Neural cell (in vitro differentiated cells): ENCODE data around the gene FOXA1. TPM values are rescaled to one million over a fixed set of nuclear protein-coding genes. Genes with fewer than 3 reads are reported as not detected.

Experiments used
- H2AFZ ChIP-seq: fragments of 200-600, 300-800 bp; sonication (generic), shearing (Covaris generic); 2 replicates; pipeline ENCODE4 v1.6.0; 2014; ENCODE audit warnings: low read depth, mild to moderate bottlenecking, antibody characterized with exemption, low read length, moderate library complexity
- H3F3A ChIP-seq: fragments of 200-600 bp; shearing (Covaris generic); 2 replicates; pipeline ENCODE4 v1.6.1; 2016; ENCODE audit warnings: mild to moderate bottlenecking, moderate library complexity, mixed read lengths, antibody characterized with exemption, low read length; ENCODE audit not compliant: insufficient read depth, poor library complexity, severe bottlenecking
- H3K27ac ChIP-seq: fragments of 200-600, 300-800 bp; sonication (generic), shearing (Covaris generic); 2 replicates; pipeline ENCODE4 v1.5.1; 2014; ENCODE audit warnings: mild to moderate bottlenecking, low read length, moderate library complexity
- H3K27me3 ChIP-seq: fragments of 300-800, 200-600 bp; sonication (generic), shearing (Covaris generic); 2 replicates; pipeline ENCODE4 v1.6.0; 2014; ENCODE audit warnings: mild to moderate bottlenecking, low read depth, low read length, moderate library complexity; ENCODE audit not compliant: insufficient read depth
- H3K36me3 ChIP-seq: fragments of 300-800, 200-600 bp; sonication (generic), shearing (Covaris generic); 2 replicates; pipeline ENCODE4 v1.5.1; 2014; ENCODE audit warnings: mild to moderate bottlenecking, antibody characterized with exemption, low read length, moderate library complexity; ENCODE audit not compliant: insufficient read depth
- H3K4me2 ChIP-seq: fragments of 300-800, 200-600 bp; sonication (generic), shearing (Covaris generic); 2 replicates; pipeline ENCODE4 v1.6.0; 2014; ENCODE audit warnings: mild to moderate bottlenecking, low read length
- H3K4me3 ChIP-seq: fragments of 300-800, 200-600 bp; sonication (generic), shearing (Covaris generic); 2 replicates; pipeline ENCODE4 v1.5.1; 2014; ENCODE audit warnings: mild to moderate bottlenecking, low read length, moderate library complexity
- H3K79me2 ChIP-seq: fragments of 200-600 bp; shearing (Covaris generic); replicated peaks from 2 replicates; pipeline ENCODE4 v1.6.0; 2014; ENCODE audit warnings: mild to moderate bottlenecking, low read length, moderate library complexity; ENCODE audit not compliant: insufficient read depth
- H3K9ac ChIP-seq: fragments of 300-800, 200-600 bp; sonication (generic), shearing (Covaris generic); 2 replicates; pipeline ENCODE4 v1.6.1; 2016; ENCODE audit warnings: mild to moderate bottlenecking, low read length, mixed read lengths
- H3K9me2 ChIP-seq: fragments of 200-600 bp; shearing (Covaris generic); 2 replicates; pipeline ENCODE4 v1.6.1; 2016; ENCODE audit warnings: mild to moderate bottlenecking, low read length, mixed read lengths; ENCODE audit not compliant: insufficient read depth
- H3K9me3 ChIP-seq: fragments of 200-600, 300-800 bp; sonication (generic), shearing (Covaris generic); 2 replicates; pipeline ENCODE4 v1.6.1; 2016; ENCODE audit warnings: mild to moderate bottlenecking, mixed run types, low read length, moderate library complexity, mixed read lengths
- H4K20me1 ChIP-seq: fragments of 200-600 bp; shearing (Covaris generic); 2 replicates; pipeline ENCODE4 v1.6.1; 2016; ENCODE audit warnings: mild to moderate bottlenecking, mixed run types; ENCODE audit not compliant: insufficient read depth
- EP300 ChIP-seq: fragments of 450-650 bp; conservative IDR thresholded peaks from 2 replicates; pipeline ENCODE4 v1.6.1; 2014; ENCODE audit warnings: antibody characterized with exemption, mild to moderate bottlenecking, moderate library complexity; ENCODE audit not compliant: poor library complexity, severe bottlenecking
- EZH2 ChIP-seq: fragments of 200-600, 300-800 bp; shearing (Covaris generic), sonication (generic); IDR thresholded peaks from 2 replicates; pipeline ENCODE4 v1.6.1; 2014; ENCODE audit warnings: antibody characterized with exemption, low read length, borderline replicate concordance, mild to moderate bottlenecking; ENCODE audit not compliant: insufficient read depth, poor library complexity, severe bottlenecking
- MXI1 ChIP-seq: fragments of 450-650 bp; conservative IDR thresholded peaks from 2 replicates; pipeline ENCODE4 v1.6.1; 2014; ENCODE audit warnings: antibody characterized with exemption, mild to moderate bottlenecking; ENCODE audit not compliant: poor library complexity, severe bottlenecking
- POLR2AphosphoS5 ChIP-seq: IDR thresholded peaks from 2 replicates; pipeline ENCODE4 v1.6.1; 2012
- RAD21 ChIP-seq: fragments of 450-650 bp; conservative IDR thresholded peaks from 2 replicates; pipeline ENCODE4 v1.6.1; 2014; ENCODE audit warnings: antibody characterized with exemption, mild to moderate bottlenecking, moderate library complexity
- SMC3 ChIP-seq: fragments of 450-650 bp; conservative IDR thresholded peaks from 2 replicates; pipeline ENCODE4 v1.6.1; 2014; ENCODE audit warnings: antibody characterized with exemption, mild to moderate bottlenecking, moderate library complexity; ENCODE audit not compliant: poor library complexity
- TAF1 ChIP-seq: IDR thresholded peaks from 2 replicates; pipeline ENCODE4 v1.6.1; 2012; ENCODE audit warnings: low read depth
- polyA plus RNA-seq: library from polyadenylated mRNA; depleted of rRNA; stranded (reverse); fragments of >200 nt; gene quantifications from 2 replicates; pipeline ENCODE4 v1.2.3, GENCODE V29; 2014
- TF ChIP-seq, protein P1 (sequence below): fragments of 450-650 bp; IDR thresholded peaks from 2 replicates; pipeline ENCODE4 v1.5.1; 2014; ENCODE audit warnings: antibody characterized with exemption, mild to moderate bottlenecking, moderate library complexity; ENCODE audit not compliant: poor library complexity, severe bottlenecking
- TF ChIP-seq, protein P2 (sequence below): IDR thresholded peaks from 2 replicates; pipeline ENCODE4 v1.6.1; 2012; ENCODE audit warnings: borderline replicate concordance

FOXA1 gene
- polyA plus RNA-seq, 1 donor from 2014 or later: not detected

DNA sequence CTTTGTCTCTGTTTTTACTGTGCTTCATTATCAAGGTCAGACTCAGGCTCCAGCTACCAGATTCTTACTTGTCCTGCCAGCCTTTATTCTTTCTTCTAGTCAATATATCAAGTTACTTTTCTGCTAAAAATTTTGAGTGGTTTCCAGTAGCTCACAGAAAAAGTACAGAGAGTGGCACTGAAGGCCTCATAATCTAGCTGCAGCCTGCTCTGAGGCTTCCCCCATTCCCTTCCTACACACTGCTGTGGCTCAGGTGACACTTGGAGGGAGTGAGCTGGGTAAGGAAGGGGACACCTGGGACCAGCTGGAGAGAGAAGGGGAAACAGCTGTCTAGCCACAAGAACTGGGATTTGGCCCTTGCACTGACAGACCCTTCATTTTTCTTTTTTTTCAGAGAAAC lies 25.8 kb upstream of the FOXA1 start:
- H3K27ac ChIP-seq: no peak overlapping the region
- no peaks in the 10 kb centered on the region for H3K79me2 ChIP-seq
- TF ChIP-seq, protein P1, sequence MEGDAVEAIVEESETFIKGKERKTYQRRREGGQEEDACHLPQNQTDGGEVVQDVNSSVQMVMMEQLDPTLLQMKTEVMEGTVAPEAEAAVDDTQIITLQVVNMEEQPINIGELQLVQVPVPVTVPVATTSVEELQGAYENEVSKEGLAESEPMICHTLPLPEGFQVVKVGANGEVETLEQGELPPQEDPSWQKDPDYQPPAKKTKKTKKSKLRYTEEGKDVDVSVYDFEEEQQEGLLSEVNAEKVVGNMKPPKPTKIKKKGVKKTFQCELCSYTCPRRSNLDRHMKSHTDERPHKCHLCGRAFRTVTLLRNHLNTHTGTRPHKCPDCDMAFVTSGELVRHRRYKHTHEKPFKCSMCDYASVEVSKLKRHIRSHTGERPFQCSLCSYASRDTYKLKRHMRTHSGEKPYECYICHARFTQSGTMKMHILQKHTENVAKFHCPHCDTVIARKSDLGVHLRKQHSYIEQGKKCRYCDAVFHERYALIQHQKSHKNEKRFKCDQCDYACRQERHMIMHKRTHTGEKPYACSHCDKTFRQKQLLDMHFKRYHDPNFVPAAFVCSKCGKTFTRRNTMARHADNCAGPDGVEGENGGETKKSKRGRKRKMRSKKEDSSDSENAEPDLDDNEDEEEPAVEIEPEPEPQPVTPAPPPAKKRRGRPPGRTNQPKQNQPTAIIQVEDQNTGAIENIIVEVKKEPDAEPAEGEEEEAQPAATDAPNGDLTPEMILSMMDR: no peak
- TF ChIP-seq MXI1 (no peak), POLR2AphosphoS5 (no peak), TAF1 (no peak), EZH2 (no peak), SMC3 (no peak)
- no peaks in the 10 kb centered on the region for H4K20me1 ChIP-seq
- H3K27me3 ChIP-seq: peaks cover 31% of the 10 kb centered on the region
- H3K9me2 ChIP-seq: no peaks in the 10 kb centered on the region
- H3K9ac ChIP-seq: no peak overlapping the region
- H3K36me3 ChIP-seq: no peaks in the 10 kb centered on the region
- H2AFZ ChIP-seq: no peak overlapping the region
- H3K4me3 ChIP-seq: no peak overlapping the region
- H3K9me3 ChIP-seq: no peaks in the 10 kb centered on the region
- no peaks in the 10 kb centered on the region for H3F3A ChIP-seq
- H3K4me2 ChIP-seq: no peak overlapping the region

DNA sequence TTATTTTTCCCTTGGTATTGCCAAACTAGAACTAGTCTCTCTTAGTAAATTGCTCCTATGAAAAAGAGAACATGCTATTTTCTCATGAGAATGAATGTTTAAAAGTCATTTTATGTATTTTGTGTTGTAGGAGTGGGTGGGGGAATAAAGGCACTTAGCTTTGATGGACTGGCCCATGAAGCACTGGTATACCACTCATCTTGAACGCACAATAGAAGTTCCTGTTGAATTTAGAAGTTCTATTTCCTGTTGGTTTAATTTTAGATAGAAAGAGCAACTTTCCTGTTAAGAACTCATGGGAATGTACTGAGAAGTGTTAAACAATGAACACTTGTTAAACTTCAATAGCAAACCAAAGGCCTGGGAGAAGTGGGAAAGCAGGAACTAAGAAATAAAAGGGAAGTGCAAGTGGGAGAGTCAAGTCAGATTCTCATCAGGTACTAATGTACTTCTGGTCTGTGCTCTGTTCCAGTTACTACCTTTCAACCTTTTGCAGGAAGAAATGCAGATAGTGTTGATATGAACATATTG lies 23.5 kb upstream of the FOXA1 start:
- Histone ChIP-seq H3K4me3 (no peak overlapping the region), H3K9me2 (no peaks in the 10 kb centered on the region), H3K27me3 (peaks cover 25% of the 10 kb centered on the region), H2AFZ (no peak overlapping the region), H4K20me1 (no peaks in the 10 kb centered on the region), H3K9ac (no peak overlapping the region), H3K9me3 (peaks cover 4% of the 10 kb centered on the region), H3F3A (no peaks in the 10 kb centered on the region), H3K36me3 (no peaks in the 10 kb centered on the region), H3K79me2 (no peaks in the 10 kb centered on the region), H3K27ac (no peak overlapping the region), H3K4me2 (no peak overlapping the region)
- TF ChIP-seq, protein P1: no peak
- TF ChIP-seq EZH2 (no peak), EP300 (no peak), SMC3 (no peak), POLR2AphosphoS5 (no peak), TAF1 (no peak), RAD21 (no peak), MXI1 (no peak)
- TF ChIP-seq, protein P2, sequence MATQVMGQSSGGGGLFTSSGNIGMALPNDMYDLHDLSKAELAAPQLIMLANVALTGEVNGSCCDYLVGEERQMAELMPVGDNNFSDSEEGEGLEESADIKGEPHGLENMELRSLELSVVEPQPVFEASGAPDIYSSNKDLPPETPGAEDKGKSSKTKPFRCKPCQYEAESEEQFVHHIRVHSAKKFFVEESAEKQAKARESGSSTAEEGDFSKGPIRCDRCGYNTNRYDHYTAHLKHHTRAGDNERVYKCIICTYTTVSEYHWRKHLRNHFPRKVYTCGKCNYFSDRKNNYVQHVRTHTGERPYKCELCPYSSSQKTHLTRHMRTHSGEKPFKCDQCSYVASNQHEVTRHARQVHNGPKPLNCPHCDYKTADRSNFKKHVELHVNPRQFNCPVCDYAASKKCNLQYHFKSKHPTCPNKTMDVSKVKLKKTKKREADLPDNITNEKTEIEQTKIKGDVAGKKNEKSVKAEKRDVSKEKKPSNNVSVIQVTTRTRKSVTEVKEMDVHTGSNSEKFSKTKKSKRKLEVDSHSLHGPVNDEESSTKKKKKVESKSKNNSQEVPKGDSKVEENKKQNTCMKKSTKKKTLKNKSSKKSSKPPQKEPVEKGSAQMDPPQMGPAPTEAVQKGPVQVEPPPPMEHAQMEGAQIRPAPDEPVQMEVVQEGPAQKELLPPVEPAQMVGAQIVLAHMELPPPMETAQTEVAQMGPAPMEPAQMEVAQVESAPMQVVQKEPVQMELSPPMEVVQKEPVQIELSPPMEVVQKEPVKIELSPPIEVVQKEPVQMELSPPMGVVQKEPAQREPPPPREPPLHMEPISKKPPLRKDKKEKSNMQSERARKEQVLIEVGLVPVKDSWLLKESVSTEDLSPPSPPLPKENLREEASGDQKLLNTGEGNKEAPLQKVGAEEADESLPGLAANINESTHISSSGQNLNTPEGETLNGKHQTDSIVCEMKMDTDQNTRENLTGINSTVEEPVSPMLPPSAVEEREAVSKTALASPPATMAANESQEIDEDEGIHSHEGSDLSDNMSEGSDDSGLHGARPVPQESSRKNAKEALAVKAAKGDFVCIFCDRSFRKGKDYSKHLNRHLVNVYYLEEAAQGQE: no peak
